RWPE1 (cell line): Measurements from ENCODE around the gene SPINK2.

Experiments
- CTCF ChIA-PET: fragments of 350-600 bp; sonication (Branson Sonifier 250); formaldehyde crosslinking; extraction: SDS; loops from one replicate; lab custom pipeline; 2021; lab: Yijun Ruan, JAX
- POLR2A ChIA-PET: fragments of 400-600 bp; formaldehyde crosslinking; extraction: SDS; loops from one replicate; lab custom pipeline; 2020; ENCODE audit warnings: antibody characterized with exemption; ENCODE audit not compliant: low non-redundant PET; lab: Yijun Ruan, JAX
- DNase-seq: peaks from one replicate; pipeline ENCODE4 v3.0.0; 2012; ENCODE audit warnings: low spot score
- H3K27ac ChIP-seq: fragments of 450-650 bp; 2 replicates; pipeline ENCODE4 v1.5.1; 2017
- TF ChIP-seq, protein P1 (sequence below): fragments of 450-650 bp; conservative IDR thresholded peaks from 2 replicates; pipeline ENCODE4 v1.5.1; 2017; ENCODE audit warnings: low read depth, mild to moderate bottlenecking

SPINK2 gene

DNA sequence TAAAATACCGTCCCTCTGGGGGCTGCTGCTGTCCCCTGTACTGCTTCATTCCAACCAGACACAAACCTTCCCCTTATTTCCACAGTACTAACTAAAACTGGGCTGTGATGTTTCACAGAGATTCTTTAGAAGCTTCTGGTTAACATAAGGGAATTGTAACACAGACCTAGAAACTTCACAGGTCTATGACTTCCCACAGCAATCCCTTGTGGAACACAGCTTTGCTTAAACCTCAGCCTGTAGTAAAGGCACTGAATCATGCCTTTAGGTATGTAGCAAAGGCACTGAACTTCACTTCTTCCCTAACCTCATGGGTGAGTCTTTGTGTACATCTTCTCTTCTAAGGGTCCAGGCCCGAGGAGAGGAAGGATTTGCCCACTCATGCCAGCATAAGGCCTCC, 49.4 kb downstream of the SPINK2 start:
- no peak for DNase-seq
- CTCF ChIA-PET: interaction anchor here (0.5 to 0.6 kb wide), 2 partner anchors 17 to 27 kb away, joined by 3 to 4 read pairs; no protein-coding TSS in a partner anchor
- POLR2A ChIA-PET: no interaction called here
- no peak overlapping the region for H3K27ac ChIP-seq
- TF ChIP-seq, protein P1, sequence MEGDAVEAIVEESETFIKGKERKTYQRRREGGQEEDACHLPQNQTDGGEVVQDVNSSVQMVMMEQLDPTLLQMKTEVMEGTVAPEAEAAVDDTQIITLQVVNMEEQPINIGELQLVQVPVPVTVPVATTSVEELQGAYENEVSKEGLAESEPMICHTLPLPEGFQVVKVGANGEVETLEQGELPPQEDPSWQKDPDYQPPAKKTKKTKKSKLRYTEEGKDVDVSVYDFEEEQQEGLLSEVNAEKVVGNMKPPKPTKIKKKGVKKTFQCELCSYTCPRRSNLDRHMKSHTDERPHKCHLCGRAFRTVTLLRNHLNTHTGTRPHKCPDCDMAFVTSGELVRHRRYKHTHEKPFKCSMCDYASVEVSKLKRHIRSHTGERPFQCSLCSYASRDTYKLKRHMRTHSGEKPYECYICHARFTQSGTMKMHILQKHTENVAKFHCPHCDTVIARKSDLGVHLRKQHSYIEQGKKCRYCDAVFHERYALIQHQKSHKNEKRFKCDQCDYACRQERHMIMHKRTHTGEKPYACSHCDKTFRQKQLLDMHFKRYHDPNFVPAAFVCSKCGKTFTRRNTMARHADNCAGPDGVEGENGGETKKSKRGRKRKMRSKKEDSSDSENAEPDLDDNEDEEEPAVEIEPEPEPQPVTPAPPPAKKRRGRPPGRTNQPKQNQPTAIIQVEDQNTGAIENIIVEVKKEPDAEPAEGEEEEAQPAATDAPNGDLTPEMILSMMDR: no peak

DNA sequence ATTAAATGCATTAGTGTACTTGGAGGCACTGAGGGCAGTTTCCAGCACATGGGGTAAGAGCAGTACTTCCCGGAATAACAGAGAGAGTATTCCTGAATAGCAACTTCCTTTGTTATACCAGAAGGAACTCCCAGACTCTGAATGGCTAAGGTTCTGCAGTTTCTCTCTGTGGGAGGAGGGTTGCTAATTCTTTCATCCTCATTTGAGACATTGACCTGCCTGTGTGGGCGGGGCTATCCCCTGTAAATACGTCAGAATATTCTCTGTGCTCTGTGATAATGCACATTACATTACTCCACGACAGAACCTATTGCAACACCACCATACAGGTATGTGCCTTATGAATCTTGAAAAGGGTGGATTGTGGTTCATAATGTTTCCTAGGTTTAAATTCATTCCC, 52.7 kb downstream of the SPINK2 start:
- TF ChIP-seq, protein P1: no peak
- ChIA-PET CTCF (no interaction called here), POLR2A (no interaction called here)
- no peak overlapping the region for H3K27ac ChIP-seq
- DNase-seq: no peak

DNA sequence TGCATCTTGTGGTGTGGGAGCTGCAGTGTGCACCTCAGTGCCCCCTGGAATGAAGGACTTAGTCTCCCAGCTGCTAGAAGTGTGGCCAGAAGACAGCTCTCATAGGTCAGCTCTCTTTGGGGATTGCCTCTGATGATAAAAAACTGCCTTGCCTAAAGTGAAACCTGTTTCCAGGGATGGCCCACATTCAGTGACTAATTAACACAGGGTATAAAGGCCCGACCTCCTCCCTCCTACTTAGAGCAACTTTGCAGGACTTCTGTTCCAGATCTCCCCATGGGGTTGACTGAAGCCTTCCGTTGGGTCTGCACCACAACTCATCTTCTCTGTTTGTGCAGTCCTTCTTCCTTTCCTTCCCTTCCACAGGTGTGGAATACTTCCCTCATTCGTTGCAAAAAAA, 53.2 kb downstream of the SPINK2 start:
- ChIA-PET CTCF (interaction anchor here (0.5 to 0.6 kb wide), 2 partner anchors 18 to 246 kb away, joined by 3 read pairs; no protein-coding TSS in a partner anchor), POLR2A (no interaction called here)
- no peak for DNase-seq
- TF ChIP-seq, protein P1: no peak
- H3K27ac ChIP-seq: no peak overlapping the region

DNA sequence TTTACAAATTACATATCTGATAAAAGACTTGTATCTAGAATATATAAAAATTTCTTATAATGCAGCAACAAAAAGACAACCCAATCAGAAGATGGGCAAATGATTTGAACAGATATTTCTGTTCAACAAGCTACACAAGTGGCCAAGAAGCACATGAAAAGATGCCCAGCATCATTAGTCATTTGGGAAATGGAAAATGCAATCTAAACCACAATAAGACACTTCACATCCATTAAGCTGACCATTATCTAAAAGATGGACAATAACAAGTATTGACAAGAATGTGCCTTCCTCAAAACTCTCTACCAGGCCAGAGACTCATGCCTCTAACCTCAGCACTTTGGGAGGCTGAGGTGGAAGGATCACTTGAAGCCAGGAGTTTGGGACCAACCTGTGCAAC, 53.9 kb downstream of the SPINK2 start:
- POLR2A ChIA-PET: no interaction called here
- no peak overlapping the region for H3K27ac ChIP-seq
- DNase-seq: no peak
- CTCF ChIA-PET: interaction anchor here (0.6 to 1.1 kb wide), 2 partner anchors 12 to 32 kb away, joined by 3 to 4 read pairs; no protein-coding TSS in a partner anchor
- TF ChIP-seq, protein P1: no peak

DNA sequence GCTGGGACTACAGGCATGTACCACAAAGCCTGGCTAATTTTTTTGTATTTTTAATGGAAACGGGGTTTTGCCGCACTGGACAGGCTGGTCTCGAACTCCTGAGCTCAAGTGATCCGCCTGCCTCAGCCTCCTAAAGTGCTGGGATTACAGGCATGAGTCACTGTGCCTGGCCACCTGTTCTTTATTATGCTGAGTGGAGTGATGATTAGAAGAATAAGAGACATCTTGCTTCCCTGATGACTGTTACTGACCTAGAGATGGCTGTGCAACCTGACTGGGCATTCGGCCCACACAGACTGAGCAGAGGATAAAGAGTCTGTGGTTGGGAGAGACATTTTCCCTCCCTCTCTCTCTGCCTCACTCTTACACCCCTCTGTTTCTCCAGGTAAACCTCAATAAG, 56.7 kb downstream of the SPINK2 start:
- H3K27ac ChIP-seq: no peak overlapping the region
- TF ChIP-seq, protein P1: no peak
- DNase-seq: no peak
- POLR2A ChIA-PET: no interaction called here
- CTCF ChIA-PET: interaction anchor here (0.7 kb wide), 1 partner anchor 69 kb away, joined by 3 read pairs; no protein-coding TSS in a partner anchor

DNA sequence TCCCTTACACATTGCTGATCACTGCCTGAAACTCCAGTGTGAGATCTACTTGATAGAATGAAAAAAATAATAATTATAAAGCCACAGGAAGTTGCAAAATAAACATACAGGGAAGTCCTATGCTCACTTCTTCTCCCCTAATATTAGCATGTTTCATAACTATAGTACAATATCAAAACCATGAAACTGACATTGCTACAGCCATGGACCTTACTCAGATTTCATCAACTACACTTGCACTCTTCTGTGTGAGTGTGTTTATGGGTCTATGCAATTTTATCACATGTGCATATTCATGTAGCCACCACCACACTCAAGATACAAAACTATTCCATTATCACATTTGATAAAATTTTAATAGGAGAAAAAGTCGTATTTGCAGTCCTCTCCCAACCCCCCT, 57.3 kb downstream of the SPINK2 start:
- CTCF ChIA-PET: interaction anchor here (0.6 kb wide), 1 partner anchor 73 kb away, joined by 3 read pairs; no protein-coding TSS in a partner anchor
- no peak overlapping the region for H3K27ac ChIP-seq
- TF ChIP-seq, protein P1: no peak
- DNase-seq: no peak
- POLR2A ChIA-PET: no interaction called here
